NK-92 (cell line): ENCODE results near the gene ZW10.

Experiments
- DNase-seq: peaks from one replicate; lab custom pipeline; 2025; ENCODE audit not compliant: unreplicated experiment; lab: John Stamatoyannopoulos, UW

The ZW10 gene

GRCh38 chr11:113701491-113701890, 72.0 kb downstream of the ZW10 start:
- no peak for DNase-seq

- DNase-seq = no peak
These were observed 75.0 kb downstream of the ZW10 start for GRCh38 chr11:113698515-113698914.

- DNase-seq = no peak
These were observed 75.6 kb downstream of the ZW10 start for GRCh38 chr11:113697756-113698407.

GRCh38 chr11:113697111-113697510, 76.4 kb downstream of the ZW10 start:
- no peak for DNase-seq

GRCh38 chr11:113695207-113695606, 78.3 kb downstream of the ZW10 start:
- DNase-seq = no peak

GRCh38 chr11:113694390-113694789, 79.1 kb downstream of the ZW10 start:
- no peak for DNase-seq

- DNase-seq = no peak
These were observed 80.5 kb downstream of the ZW10 start for GRCh38 chr11:113693030-113693429.

GRCh38 chr11:113690619-113691569, 82.6 kb downstream of the ZW10 start:
- no peak for DNase-seq

GRCh38 chr11:113689768-113690618, 83.5 kb downstream of the ZW10 start:
- DNase-seq = no peak

GRCh38 chr11:113685654-113686359, 87.7 kb downstream of the ZW10 start:
- DNase-seq = no peak

- no peak for DNase-seq
These were observed 89.0 kb downstream of the ZW10 start for GRCh38 chr11:113684496-113684895.

- no peak for DNase-seq
These were observed 89.9 kb downstream of the ZW10 start for GRCh38 chr11:113683481-113684046.
